Ishikawa (cell line): ENCODE results near the gene NTM.

Source experiments
- CEBPB ChIP-seq: IDR thresholded peaks from 2 replicates; pipeline ENCODE4 v1.6.1; 2012
- CREB1 ChIP-seq: IDR thresholded peaks from 2 replicates; pipeline ENCODE4 v1.6.1; 2012; ENCODE audit warnings: low read depth
- EGR1 ChIP-seq: IDR thresholded peaks from 2 replicates; pipeline ENCODE4 v1.6.1; 2012
- EP300 ChIP-seq: IDR thresholded peaks from 2 replicates; pipeline ENCODE4 v1.6.1; 2012; ENCODE audit warnings: borderline replicate concordance
- FOXM1 ChIP-seq: IDR thresholded peaks from 2 replicates; pipeline ENCODE4 v1.6.1; 2012; ENCODE audit warnings: low read depth, borderline replicate concordance
- MAX ChIP-seq: IDR thresholded peaks from 2 replicates; pipeline ENCODE4 v1.6.1; 2012
- NFIC ChIP-seq: IDR thresholded peaks from 2 replicates; pipeline ENCODE4 v1.6.1; 2012
- RAD21 ChIP-seq: IDR thresholded peaks from 2 replicates; pipeline ENCODE4 v1.6.1; 2012; ENCODE audit warnings: low read depth
- REST ChIP-seq: IDR thresholded peaks from 2 replicates; pipeline ENCODE4 v1.6.1; 2012; ENCODE audit warnings: low read depth, mild to moderate bottlenecking
- TAF1 ChIP-seq: IDR thresholded peaks from 2 replicates; pipeline ENCODE4 v1.6.1; 2012; ENCODE audit warnings: low read depth, mild to moderate bottlenecking
- TCF12 ChIP-seq: IDR thresholded peaks from 2 replicates; pipeline ENCODE4 v1.6.1; 2012; ENCODE audit warnings: low read depth
- TEAD4 ChIP-seq: IDR thresholded peaks from 2 replicates; pipeline ENCODE4 v1.6.1; 2012
- USF1 ChIP-seq: IDR thresholded peaks from 2 replicates; pipeline ENCODE4 v1.6.1; 2012
- YY1 ChIP-seq: IDR thresholded peaks from 2 replicates; pipeline ENCODE4 v1.6.1; 2012; ENCODE audit warnings: low read depth
- ZBTB7A ChIP-seq: IDR thresholded peaks from 2 replicates; pipeline ENCODE4 v1.6.1; 2012; ENCODE audit warnings: low read depth

NTM gene

GRCh38 chr11:131464461-131464860 lies 94.0 kb downstream of the NTM start:
- TF ChIP-seq ZBTB7A: no peak
- no peak for TF ChIP-seq TCF12

- no peak for TF ChIP-seq YY1
- no peak for TF ChIP-seq CEBPB
- TF ChIP-seq USF1: no peak
- no peak for TF ChIP-seq RAD21
- TF ChIP-seq CREB1: no peak
- TF ChIP-seq EGR1: no peak
- TF ChIP-seq ZBTB7A: no peak
- TF ChIP-seq FOXM1: no peak
- TF ChIP-seq MAX: no peak
- TF ChIP-seq TAF1: no peak
- TF ChIP-seq TEAD4: no peak
- no peak for TF ChIP-seq EP300
- no peak for TF ChIP-seq TCF12
Observed at GRCh38 chr11:131465039-131465438, 94.6 kb downstream of the NTM start.

- TF ChIP-seq NFIC: no peak
- no peak for TF ChIP-seq MAX
- no peak for TF ChIP-seq CREB1
- no peak for TF ChIP-seq FOXM1
- no peak for TF ChIP-seq TCF12
- no peak for TF ChIP-seq USF1
- TF ChIP-seq TEAD4: no peak
- no peak for TF ChIP-seq TAF1
- TF ChIP-seq REST: no peak
- TF ChIP-seq ZBTB7A: no peak
- no peak for TF ChIP-seq EGR1
- no peak for TF ChIP-seq YY1
- TF ChIP-seq CEBPB: no peak
- no peak for TF ChIP-seq RAD21
- no peak for TF ChIP-seq EP300
Observed at GRCh38 chr11:131465746-131466145, 95.3 kb downstream of the NTM start.

GRCh38 chr11:131467645-131468394 lies 97.4 kb downstream of the NTM start:
- no peak for TF ChIP-seq USF1
- no peak for TF ChIP-seq ZBTB7A
- TF ChIP-seq CEBPB: no peak
- no peak for TF ChIP-seq YY1
- TF ChIP-seq MAX: no peak
- TF ChIP-seq TAF1: no peak

- TF ChIP-seq CEBPB: no peak
- TF ChIP-seq TCF12: no peak
- TF ChIP-seq USF1: no peak
- no peak for TF ChIP-seq ZBTB7A
- no peak for TF ChIP-seq YY1
- TF ChIP-seq TAF1: no peak
- no peak for TF ChIP-seq RAD21
- TF ChIP-seq FOXM1: no peak
- no peak for TF ChIP-seq TEAD4
- no peak for TF ChIP-seq CREB1
- TF ChIP-seq NFIC: no peak
- TF ChIP-seq EP300: no peak
- TF ChIP-seq EGR1: no peak
- TF ChIP-seq REST: no peak
- no peak for TF ChIP-seq MAX
Observed at GRCh38 chr11:131468565-131468964, 98.2 kb downstream of the NTM start.
